ENCODE data around the gene PLEKHA1.

PLEKHA1 gene

DNA sequence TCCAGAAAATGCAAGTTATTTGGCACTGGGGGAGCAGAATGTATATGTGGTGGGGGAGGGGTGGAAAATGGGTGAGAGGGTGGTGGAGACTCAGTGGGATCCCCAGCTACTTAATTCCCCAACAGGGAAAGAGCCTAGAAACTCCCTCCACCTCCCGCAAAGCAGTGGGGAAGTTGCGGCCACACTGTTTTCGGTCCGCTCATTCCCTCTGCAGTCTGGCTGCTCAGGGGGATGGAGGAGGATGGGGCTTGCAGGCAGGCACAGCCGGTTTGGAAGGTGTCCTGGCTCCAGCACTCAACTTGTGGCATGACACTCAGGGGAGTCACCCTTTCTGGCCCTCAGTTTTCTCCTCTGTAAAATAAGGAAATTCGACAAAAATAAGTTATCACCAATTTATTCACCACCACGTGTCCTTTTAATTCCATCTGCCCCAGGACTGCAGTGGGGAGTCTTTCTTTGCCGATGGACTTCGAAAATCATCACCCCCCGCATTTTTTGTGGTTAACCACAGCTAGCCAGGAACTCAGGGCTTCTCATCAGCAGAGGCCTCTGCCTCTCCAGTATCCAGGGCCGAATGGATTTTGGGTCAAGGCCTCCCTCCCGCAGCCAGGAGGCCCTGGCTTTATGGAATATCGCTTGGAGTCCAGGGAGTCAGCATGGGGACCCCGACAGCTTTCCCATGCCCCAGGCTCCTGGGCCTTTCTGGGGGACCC lies 85.2 kb downstream of the PLEKHA1 start:
- Mint-ChIP-seq H3K36me3 (ENCODE audit: low read depth) (peaks cover 2% of the 10 kb centered on the region), H3K27ac (no peak overlapping the region), H3K27me3 (ENCODE audit: low read depth) (peaks cover 67% of the 10 kb centered on the region), H3K4me3 (no peak overlapping the region), H3K4me1 (ENCODE audit: low read depth) (peaks cover 2% of the 10 kb centered on the region), H3K9me3 (no peaks in the 10 kb centered on the region)
- no peak for DNase-seq (ENCODE audit: low spot score)

DNA sequence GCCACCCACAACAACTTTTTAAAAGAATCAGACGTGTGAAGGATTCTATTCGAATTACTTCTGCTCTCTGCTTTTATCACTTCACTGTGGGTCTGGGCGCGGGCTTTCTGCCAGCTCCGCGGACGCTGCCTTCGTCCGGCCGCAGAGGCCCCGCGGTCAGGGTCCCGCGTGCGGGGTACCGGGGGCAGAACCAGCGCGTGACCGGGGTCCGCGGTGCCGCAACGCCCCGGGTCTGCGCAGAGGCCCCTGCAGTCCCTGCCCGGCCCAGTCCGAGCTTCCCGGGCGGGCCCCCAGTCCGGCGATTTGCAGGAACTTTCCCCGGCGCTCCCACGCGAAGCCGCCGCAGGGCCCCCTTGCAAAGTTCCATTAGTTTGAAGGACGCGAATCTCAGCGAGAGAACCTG lies 86.4 kb downstream of the PLEKHA1 start:
- H3K27me3 Mint-ChIP-seq (ENCODE audit: low read depth): peaks cover 70% of the 10 kb centered on the region
- H3K9me3 Mint-ChIP-seq: no peaks in the 10 kb centered on the region
- H3K36me3 Mint-ChIP-seq (ENCODE audit: low read depth): peaks cover 2% of the 10 kb centered on the region
- peaks cover 2% of the 10 kb centered on the region for H3K4me1 Mint-ChIP-seq (ENCODE audit: low read depth)
- no peak overlapping the region for H3K27ac Mint-ChIP-seq
- H3K4me3 Mint-ChIP-seq: no peak overlapping the region
- DNase-seq (ENCODE audit: low spot score): no peak

DNA sequence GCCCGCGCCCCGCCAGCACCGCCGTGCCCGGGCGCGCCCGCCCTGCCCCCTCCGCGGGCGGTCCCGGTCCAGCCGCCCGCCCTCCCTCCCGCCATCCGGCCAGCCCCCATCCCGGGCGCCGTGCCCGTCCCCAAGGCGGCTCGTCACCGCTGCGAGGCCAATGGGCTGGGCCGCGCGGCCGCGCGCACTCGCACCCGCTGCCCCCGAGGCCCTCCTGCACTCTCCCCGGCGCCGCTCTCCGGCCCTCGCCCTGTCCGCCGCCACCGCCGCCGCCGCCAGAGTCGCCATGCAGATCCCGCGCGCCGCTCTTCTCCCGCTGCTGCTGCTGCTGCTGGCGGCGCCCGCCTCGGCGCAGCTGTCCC lies 86.8 kb downstream of the PLEKHA1 start, which contains the start of gene HTRA1:
TSS of gene HTRA1 (plus strand) at position 187 of the 362 bp plus-strand sequence. CDS start at position 287, 100 bp downstream.
- H3K36me3 Mint-ChIP-seq (ENCODE audit: low read depth): peaks cover 2% of the 10 kb centered on the region
- peak within 1 kb of the TSS; percentile 78 for H3K4me3 Mint-ChIP-seq
- H3K27me3 Mint-ChIP-seq (ENCODE audit: low read depth): peaks cover 74% of the 10 kb centered on the region
- H3K9me3 Mint-ChIP-seq: no peaks in the 10 kb centered on the region
- peaks cover 2% of the 10 kb centered on the region for H3K4me1 Mint-ChIP-seq (ENCODE audit: low read depth)
- no peak for DNase-seq (ENCODE audit: low spot score)
- no peak within 1 kb of the TSS for H3K27ac Mint-ChIP-seq

DNA sequence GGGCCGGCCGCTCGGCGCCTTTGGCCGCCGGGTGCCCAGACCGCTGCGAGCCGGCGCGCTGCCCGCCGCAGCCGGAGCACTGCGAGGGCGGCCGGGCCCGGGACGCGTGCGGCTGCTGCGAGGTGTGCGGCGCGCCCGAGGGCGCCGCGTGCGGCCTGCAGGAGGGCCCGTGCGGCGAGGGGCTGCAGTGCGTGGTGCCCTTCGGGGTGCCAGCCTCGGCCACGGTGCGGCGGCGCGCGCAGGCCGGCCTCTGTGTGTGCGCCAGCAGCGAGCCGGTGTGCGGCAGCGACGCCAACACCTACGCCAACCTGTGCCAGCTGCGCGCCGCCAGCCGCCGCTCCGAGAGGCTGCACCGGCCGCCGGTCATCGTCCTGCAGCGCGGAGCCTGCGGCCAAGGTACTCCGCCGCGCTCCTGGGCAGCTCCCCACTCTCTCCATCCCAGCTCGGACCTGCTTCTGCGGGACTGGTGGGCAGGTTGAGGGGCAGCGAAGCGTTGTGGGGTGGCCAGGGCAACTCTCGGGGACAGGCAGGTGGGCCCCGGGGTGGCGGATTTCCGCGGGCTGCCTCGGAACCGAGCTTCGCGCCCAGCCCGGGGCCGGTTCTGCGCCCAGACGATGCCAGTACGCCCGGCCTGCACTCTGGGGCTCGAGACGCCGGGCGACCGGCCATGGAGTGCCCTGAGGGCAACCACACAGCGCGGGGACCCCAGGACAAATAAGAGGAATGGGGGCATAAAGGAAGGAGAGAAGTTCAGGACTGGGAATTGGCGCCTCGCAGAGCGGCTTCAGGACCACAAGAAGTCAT lies 87.4 kb downstream of the PLEKHA1 start:
- H3K27ac Mint-ChIP-seq: no peak overlapping the region
- H3K36me3 Mint-ChIP-seq (ENCODE audit: low read depth): peaks cover 2% of the 10 kb centered on the region
- no peaks in the 10 kb centered on the region for H3K9me3 Mint-ChIP-seq
- H3K4me1 Mint-ChIP-seq (ENCODE audit: low read depth): peaks cover 2% of the 10 kb centered on the region
- peaks cover 72% of the 10 kb centered on the region for H3K27me3 Mint-ChIP-seq (ENCODE audit: low read depth)
- H3K4me3 Mint-ChIP-seq: peak overlapping the region; percentile 78
- DNase-seq (ENCODE audit: low spot score): no peak

DNA sequence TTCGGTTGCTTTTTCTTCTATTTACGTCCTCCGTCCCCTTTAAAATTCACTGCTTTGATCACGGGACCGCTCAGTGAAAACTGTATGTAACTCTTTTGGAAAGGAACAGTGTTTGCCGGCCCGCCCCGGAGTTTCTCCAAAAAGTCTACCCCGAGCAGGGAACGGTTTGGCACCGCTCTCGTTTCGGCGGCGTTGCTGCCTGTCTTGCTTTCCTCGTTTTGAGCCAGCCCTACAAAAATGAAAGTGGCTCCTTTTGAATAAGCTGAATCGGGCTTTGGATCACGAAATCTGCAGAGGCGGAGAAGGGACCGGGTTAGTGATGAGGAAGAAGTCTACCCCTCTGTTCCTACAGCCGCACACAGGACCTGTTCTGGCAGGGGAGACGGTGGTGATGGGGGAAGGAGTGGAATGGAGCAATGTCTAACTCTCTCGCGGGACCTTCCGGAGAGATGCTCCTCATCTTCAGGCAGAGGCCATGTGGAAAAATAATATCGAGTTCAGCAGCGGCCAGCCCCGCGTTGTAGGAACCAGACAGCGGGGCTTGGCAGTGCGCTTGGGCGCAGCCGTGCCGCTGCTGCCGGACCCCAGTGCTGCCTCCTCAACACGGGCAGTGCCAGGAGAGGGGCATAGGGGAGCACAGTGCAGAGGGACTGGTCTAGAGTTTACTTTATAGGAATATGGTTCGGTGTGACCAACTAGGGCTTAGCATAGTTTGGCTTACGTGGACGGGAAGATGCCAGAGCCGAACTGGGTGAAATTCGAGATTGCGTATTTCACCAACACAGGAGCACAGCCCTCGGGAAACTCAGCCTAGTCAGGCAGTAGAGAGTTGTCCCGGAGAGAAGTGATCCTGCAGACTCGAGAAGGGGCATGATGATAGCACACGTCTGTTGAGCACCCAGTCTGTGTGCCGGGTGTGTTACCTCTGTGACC lies 88.3 kb downstream of the PLEKHA1 start:
- Mint-ChIP-seq H3K27ac (no peak overlapping the region), H3K27me3 (ENCODE audit: low read depth) (peaks cover 63% of the 10 kb centered on the region), H3K4me3 (peak overlapping the region; percentile 78), H3K36me3 (ENCODE audit: low read depth) (peaks cover 2% of the 10 kb centered on the region), H3K4me1 (ENCODE audit: low read depth) (peaks cover 2% of the 10 kb centered on the region), H3K9me3 (no peaks in the 10 kb centered on the region)
- DNase-seq (ENCODE audit: low spot score): no peak

DNA sequence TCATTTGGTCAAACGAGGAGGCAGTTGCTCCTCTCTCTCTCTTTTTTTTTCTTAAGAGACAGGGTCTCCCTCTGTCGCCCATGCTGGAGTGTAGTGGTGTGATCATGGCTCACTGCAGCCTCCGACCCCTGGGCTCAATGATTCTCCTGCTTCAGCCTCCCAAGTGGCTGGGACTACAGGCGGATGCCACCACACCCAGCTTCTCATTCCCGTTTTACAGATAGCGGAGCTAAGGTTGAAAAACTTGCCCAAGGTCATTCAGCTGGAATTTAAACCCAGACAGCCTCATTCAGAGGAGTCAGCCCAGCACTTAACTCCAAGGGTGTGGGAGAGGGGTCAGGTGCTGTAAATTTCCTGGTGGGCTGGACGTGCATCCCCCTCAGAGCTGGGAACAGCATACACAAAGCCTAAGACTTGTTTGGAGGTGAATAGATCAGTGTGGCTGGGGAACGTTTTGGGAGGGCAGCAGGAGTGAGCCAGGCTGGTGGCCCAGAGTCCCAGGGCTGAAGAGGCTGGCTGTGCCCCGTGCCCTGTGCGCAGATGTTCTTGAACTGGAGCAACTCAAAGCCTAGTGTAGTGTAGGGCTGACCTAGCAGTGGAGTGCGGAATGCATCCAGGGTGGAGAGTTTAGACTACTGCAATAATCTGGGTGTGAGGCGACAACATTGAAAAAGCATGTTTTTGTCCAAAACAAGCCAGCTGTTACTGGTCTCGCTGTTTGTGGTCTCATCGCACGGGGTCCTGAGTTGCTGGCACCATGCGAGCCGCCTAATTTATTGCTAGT lies 89.2 kb downstream of the PLEKHA1 start:
- H3K27me3 Mint-ChIP-seq (ENCODE audit: low read depth): peaks cover 57% of the 10 kb centered on the region

DNA sequence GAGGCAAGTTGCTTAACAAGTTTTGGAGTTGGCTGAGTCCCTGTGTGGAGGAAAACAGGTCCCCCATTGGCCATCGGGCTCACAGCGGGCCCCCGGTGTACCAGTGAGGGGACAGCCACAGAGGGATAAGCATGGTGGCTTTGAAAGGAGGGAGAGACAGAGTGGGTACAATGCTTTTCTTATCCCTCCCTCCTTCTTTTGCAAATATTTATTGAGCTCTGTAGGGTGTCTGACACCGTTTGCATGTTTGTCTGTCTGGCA lies 89.7 kb downstream of the PLEKHA1 start:
- H3K27ac Mint-ChIP-seq: no peak overlapping the region
- DNase-seq (ENCODE audit: low spot score): no peak
- H3K4me3 Mint-ChIP-seq: no peak overlapping the region
- H3K4me1 Mint-ChIP-seq (ENCODE audit: low read depth): peaks cover 2% of the 10 kb centered on the region
- H3K27me3 Mint-ChIP-seq (ENCODE audit: low read depth): peaks cover 53% of the 10 kb centered on the region
- H3K9me3 Mint-ChIP-seq: no peaks in the 10 kb centered on the region
- H3K36me3 Mint-ChIP-seq (ENCODE audit: low read depth): peaks cover 2% of the 10 kb centered on the region

More for the DNA sequence above, 89.2 kb downstream of the PLEKHA1 start:
- Mint-ChIP-seq H3K4me3 (no peak overlapping the region), H3K27ac (no peak overlapping the region), H3K4me1 (ENCODE audit: low read depth) (peaks cover 2% of the 10 kb centered on the region), H3K9me3 (no peaks in the 10 kb centered on the region), H3K36me3 (ENCODE audit: low read depth) (peaks cover 2% of the 10 kb centered on the region)
- no peak for DNase-seq (ENCODE audit: low spot score)

- peaks cover 2% of the 10 kb centered on the region for H3K4me1 Mint-ChIP-seq (ENCODE audit: low read depth)
- no peak for DNase-seq (ENCODE audit: low spot score)
- H3K9me3 Mint-ChIP-seq: no peaks in the 10 kb centered on the region
- H3K4me3 Mint-ChIP-seq: no peak overlapping the region
- H3K27me3 Mint-ChIP-seq (ENCODE audit: low read depth): peaks cover 49% of the 10 kb centered on the region
- peaks cover 2% of the 10 kb centered on the region for H3K36me3 Mint-ChIP-seq (ENCODE audit: low read depth)
- H3K27ac Mint-ChIP-seq: no peak overlapping the region
Observed at GRCh38 chr10:122464586-122464985, 90.1 kb downstream of the PLEKHA1 start.

DNA sequence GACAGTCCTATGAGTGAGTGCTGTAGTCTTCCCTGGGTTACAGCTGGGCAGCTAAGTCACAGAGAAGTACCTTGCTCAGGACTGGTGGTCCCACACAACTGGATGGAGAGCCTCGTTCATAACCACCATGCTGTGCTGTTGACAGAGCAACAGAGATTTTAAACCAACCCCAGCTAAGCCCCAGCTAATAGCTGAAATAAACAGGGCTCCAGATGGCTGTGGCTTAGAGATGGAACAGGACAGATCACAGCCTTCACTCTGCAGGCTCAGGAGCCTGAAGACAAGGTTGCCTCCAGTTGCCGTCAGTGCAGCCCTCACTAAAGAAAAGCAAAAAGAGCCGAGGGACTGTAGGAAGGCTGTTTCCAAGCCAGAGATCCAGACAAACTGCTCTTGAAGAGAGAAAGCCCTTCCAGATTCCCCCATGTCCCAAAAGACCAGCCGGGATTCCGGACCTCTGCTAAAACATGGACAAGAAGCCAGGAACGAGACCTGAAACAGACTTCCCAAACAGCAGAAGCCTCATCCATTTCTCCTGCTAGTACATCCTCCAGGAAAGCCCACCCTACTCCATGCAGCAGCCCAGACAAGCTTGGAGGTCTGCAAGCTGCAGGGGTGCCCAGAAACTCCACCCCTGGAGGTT lies 91.0 kb downstream of the PLEKHA1 start:
- Mint-ChIP-seq H3K27ac (no peak overlapping the region), H3K4me3 (no peak overlapping the region), H3K27me3 (ENCODE audit: low read depth) (peaks cover 47% of the 10 kb centered on the region), H3K9me3 (no peaks in the 10 kb centered on the region), H3K36me3 (ENCODE audit: low read depth) (peaks cover 2% of the 10 kb centered on the region), H3K4me1 (ENCODE audit: low read depth) (peaks cover 2% of the 10 kb centered on the region)
- no peak for DNase-seq (ENCODE audit: low spot score)

DNA sequence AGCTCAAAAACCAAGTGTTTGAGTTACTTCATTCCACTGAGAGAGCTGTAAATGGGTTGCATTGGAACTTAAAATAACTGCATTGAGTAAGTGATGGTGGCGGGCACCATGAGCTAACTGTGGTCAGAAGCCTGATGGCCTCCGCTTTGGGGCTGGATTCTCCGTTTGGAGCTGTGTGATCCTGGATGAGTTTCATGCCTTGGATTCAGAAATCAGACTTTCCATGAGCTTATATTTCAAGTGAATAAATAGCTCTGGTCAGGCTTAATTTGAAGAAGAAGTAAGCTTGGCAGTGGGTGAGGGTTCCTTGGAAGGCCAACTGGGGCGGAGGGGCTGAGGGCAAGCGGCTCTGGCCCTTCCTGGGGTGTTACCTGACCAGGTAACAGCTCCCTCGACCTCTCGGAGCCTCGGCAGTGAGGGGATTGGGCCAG lies 92.5 kb downstream of the PLEKHA1 start:
- Mint-ChIP-seq H3K9me3 (no peaks in the 10 kb centered on the region), H3K27me3 (ENCODE audit: low read depth) (peaks cover 48% of the 10 kb centered on the region), H3K36me3 (ENCODE audit: low read depth) (peaks cover 2% of the 10 kb centered on the region), H3K4me3 (no peak overlapping the region), H3K27ac (no peak overlapping the region), H3K4me1 (ENCODE audit: low read depth) (peaks cover 2% of the 10 kb centered on the region)
- no peak for DNase-seq (ENCODE audit: low spot score)

DNA sequence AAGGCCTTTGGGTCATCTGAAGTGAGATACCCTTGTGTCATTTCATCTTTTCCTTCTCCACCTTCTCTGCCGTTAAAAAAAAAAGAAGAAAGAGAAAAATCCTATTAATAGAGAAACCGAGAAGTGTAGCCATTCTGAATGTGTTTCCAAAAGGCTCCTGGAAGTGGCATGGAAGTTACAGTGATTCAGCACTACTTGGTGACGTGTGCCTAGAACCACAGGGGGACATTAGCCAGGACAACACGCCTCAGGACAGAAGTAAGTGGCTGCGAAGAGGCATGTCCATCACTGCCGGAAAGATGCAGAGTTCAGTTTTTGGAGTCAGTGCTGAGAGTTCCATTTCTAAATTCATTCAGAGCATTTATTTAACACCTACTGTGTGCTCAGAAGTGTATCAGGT lies 93.2 kb downstream of the PLEKHA1 start:
- peaks cover 2% of the 10 kb centered on the region for H3K36me3 Mint-ChIP-seq (ENCODE audit: low read depth)
- peaks cover under 1% of the 10 kb centered on the region for H3K4me1 Mint-ChIP-seq (ENCODE audit: low read depth)
- no peak for DNase-seq (ENCODE audit: low spot score)
- H3K27me3 Mint-ChIP-seq (ENCODE audit: low read depth): peaks cover 44% of the 10 kb centered on the region
- no peak overlapping the region for H3K4me3 Mint-ChIP-seq
- no peak overlapping the region for H3K27ac Mint-ChIP-seq
- H3K9me3 Mint-ChIP-seq: no peaks in the 10 kb centered on the region

DNA sequence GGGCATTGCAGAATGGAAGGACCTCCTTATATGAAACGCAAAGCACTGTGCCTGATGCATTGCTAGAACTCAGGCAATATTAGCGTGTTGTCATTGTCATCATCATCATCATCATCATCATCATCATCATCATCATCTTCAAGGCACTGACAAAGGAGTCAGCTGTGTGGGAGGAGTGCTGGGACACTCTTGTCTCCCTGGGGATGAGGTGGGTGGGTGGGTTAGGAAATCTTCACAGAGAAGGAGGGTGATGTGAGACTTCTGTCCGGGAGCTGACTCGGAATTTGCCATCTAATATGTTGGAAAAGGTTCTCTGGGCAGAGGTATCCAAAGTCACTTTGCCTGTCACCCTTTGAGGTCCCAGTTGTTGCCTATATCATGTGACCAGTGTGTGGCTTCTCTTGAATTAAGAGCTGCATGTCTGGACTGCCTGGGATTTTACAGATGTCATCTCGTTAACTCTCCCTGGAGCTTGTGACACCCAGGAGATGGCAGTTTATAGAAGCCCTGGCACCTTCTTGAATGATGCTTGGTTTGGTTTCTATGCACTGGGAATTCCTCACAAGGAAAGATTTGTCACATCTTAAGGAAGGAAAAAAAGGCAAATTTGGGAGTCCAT lies 93.9 kb downstream of the PLEKHA1 start:
- Mint-ChIP-seq H3K4me1 (ENCODE audit: low read depth) (no peaks in the 10 kb centered on the region), H3K27me3 (ENCODE audit: low read depth) (peaks cover 37% of the 10 kb centered on the region), H3K9me3 (no peaks in the 10 kb centered on the region), H3K36me3 (ENCODE audit: low read depth) (no peaks in the 10 kb centered on the region), H3K4me3 (no peak overlapping the region), H3K27ac (no peak overlapping the region)
- no peak for DNase-seq (ENCODE audit: low spot score)

All from T-helper 2 cell treated with Interferon-gamma antibody and Interleukin-4, amounts not matched to agents 5 μg/mL and 100 μg/mL, for 36 hours (primary cell).